ENCODE results near the gene ZNF730.

GRCh38 chr19:23190341-23190740 lies 73.5 kb downstream of the ZNF730 start:
- TF ChIP-seq POLR2A (IDR thresholded peaks at IDR 0.05) (no peak), CTCF (IDR thresholded peaks at IDR 0.05) (no peak)

All from tibial nerve (tissue), 3 donors.